ENCODE data around the gene P2RY14.
"Not testable (repeated sequence)": the region's sequence is repeated elsewhere in the genome, so short reads cannot be mapped to it uniquely, and the experiment has no call there.

- not testable (repeated sequence) for TF ChIP-seq EZH2 (IDR thresholded peaks at IDR 0.05; ENCODE audit: low read length); CTCF (optimal IDR thresholded peaks at IDR 0.05 in 1 of 3, IDR thresholded peaks at IDR 0.05 in 1 of 3, conservative IDR thresholded peaks at IDR 0.05 in 1 of 3; ENCODE audit: extremely low read depth in 1 of 3, insufficient read depth in 2 of 3, low read length in 3 of 3)
Measured at GRCh38 chr3:151232403-151232802, 45.9 kb downstream of the P2RY14 start.
